Loucy (cell line): Measurements from ENCODE around the gene GLO1.

ENCODE experiments used
- EZH2phosphoT487 ChIP-seq: fragments of 200-600 bp; IDR thresholded peaks from 2 replicates; pipeline ENCODE4 v1.6.1; 2018; ENCODE audit warnings: antibody characterized with exemption, mild to moderate bottlenecking, moderate library complexity, borderline replicate concordance
- TF ChIP-seq, protein P1 (sequence below): fragments of 200-600 bp; sonication (generic); conservative IDR thresholded peaks from 2 replicates; pipeline ENCODE4 v1.5.1; 2014; ENCODE audit warnings: mild to moderate bottlenecking, antibody characterized with exemption, low read length

DNA sequence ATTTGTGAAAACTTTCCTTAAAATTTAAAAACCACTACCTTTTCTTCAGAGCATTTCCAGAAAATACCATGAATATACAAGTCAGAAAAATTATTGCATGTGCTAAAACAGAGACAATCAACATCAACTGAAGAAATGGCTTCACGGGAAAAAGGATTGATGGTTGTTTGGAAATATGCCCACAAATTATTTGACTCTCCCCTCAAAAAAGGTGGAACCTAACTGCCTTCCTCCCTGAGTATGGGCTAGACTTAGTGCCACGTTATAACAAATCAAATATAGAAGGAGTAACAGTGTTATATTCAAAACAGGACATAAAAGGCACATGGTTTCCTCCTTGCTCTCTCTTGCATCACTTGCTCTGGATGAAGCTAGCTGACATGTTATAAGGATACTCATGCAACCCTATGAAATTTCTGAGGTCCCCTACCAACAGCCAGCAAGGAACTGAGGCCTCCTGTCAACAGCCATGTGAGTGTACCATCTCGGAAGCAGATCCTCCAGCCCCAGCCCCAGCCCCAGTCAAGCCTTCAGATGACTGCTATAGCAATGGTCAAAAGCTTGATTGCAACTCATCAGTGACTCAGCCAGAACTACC, 71.7 kb downstream of the GLO1 start:
- TF ChIP-seq, protein P1, sequence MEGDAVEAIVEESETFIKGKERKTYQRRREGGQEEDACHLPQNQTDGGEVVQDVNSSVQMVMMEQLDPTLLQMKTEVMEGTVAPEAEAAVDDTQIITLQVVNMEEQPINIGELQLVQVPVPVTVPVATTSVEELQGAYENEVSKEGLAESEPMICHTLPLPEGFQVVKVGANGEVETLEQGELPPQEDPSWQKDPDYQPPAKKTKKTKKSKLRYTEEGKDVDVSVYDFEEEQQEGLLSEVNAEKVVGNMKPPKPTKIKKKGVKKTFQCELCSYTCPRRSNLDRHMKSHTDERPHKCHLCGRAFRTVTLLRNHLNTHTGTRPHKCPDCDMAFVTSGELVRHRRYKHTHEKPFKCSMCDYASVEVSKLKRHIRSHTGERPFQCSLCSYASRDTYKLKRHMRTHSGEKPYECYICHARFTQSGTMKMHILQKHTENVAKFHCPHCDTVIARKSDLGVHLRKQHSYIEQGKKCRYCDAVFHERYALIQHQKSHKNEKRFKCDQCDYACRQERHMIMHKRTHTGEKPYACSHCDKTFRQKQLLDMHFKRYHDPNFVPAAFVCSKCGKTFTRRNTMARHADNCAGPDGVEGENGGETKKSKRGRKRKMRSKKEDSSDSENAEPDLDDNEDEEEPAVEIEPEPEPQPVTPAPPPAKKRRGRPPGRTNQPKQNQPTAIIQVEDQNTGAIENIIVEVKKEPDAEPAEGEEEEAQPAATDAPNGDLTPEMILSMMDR: no peak
- no peak for TF ChIP-seq EZH2phosphoT487
